Trophoblast cell (in vitro differentiated cells and primary cell): ENCODE results near the gene TOPORS.

Experiments used
- DNase-seq, 2 donors: peaks; one replicate each; pipeline ENCODE4 v3.0.0-alpha.2; 2016
- H2AFZ ChIP-seq: 2 replicates; pipeline ENCODE4 v1.6.1; 2013; ENCODE audit warnings: low read length, moderate library complexity, mild to moderate bottlenecking; ENCODE audit not compliant: insufficient read depth, poor library complexity
- H2AK5ac ChIP-seq: 2 replicates; pipeline ENCODE4 v1.6.1; 2013; ENCODE audit warnings: mild to moderate bottlenecking, low read length
- H2BK120ac ChIP-seq: 2 replicates; pipeline ENCODE4 v1.6.1; 2013; ENCODE audit warnings: low read length, mild to moderate bottlenecking, moderate library complexity; ENCODE audit not compliant: insufficient read depth, poor library complexity
- H2BK12ac ChIP-seq: 2 replicates; pipeline ENCODE4 v1.6.1; 2013; ENCODE audit warnings: mild to moderate bottlenecking, low read length, moderate library complexity
- H2BK5ac ChIP-seq: 2 replicates; pipeline ENCODE4 v1.6.1; 2013; ENCODE audit warnings: low read length, low read depth, moderate library complexity, mild to moderate bottlenecking; ENCODE audit not compliant: poor library complexity
- H3K14ac ChIP-seq: 2 replicates; pipeline ENCODE4 v1.6.1; 2013; ENCODE audit warnings: mild to moderate bottlenecking, low read length
- H3K18ac ChIP-seq: 2 replicates; pipeline ENCODE4 v1.6.1; 2013; ENCODE audit warnings: mild to moderate bottlenecking, low read length
- H3K23ac ChIP-seq: 2 replicates; pipeline ENCODE4 v1.6.1; 2013; ENCODE audit warnings: low read length
- H3K27ac ChIP-seq: 2 replicates; pipeline ENCODE4 v1.5.1; 2013; ENCODE audit warnings: low read depth, mild to moderate bottlenecking, inconsistent platforms, low read length, moderate library complexity
- H3K27me3 ChIP-seq: 2 replicates; pipeline ENCODE4 v1.6.1; 2013; ENCODE audit warnings: inconsistent platforms, mild to moderate bottlenecking, low read length, moderate library complexity; ENCODE audit not compliant: insufficient read depth
- H3K36me3 ChIP-seq, 2 experiments: 1 replicate in 1 of 2; 2 replicates in 1 of 2; pipeline ENCODE4 v1.6.1; 2013; ENCODE audit warnings: low read length in 2 of 2, mild to moderate bottlenecking in 2 of 2, moderate library complexity in 1 of 2; ENCODE audit not compliant: insufficient read depth in 2 of 2, control insufficient read depth in 1 of 2
- H3K4ac ChIP-seq: 2 replicates; pipeline ENCODE4 v1.6.1; 2013; ENCODE audit warnings: low read depth, mild to moderate bottlenecking, low read length, moderate library complexity
- H3K4me1 ChIP-seq, 2 experiments: 1 replicate in 1 of 2; 2 replicates in 1 of 2; pipeline ENCODE4 v1.6.1; 2013; ENCODE audit warnings: low read length in 2 of 2, mild to moderate bottlenecking in 2 of 2, moderate library complexity in 1 of 2; ENCODE audit not compliant: insufficient read depth in 2 of 2, control insufficient read depth in 1 of 2
- H3K4me2 ChIP-seq: 2 replicates; pipeline ENCODE4 v1.6.1; 2013; ENCODE audit warnings: inconsistent platforms, mild to moderate bottlenecking, low read length, moderate library complexity
- H3K4me3 ChIP-seq: 2 replicates; pipeline ENCODE4 v1.5.1; 2013; ENCODE audit warnings: mild to moderate bottlenecking, low read depth, low read length, inconsistent platforms
- H3K79me1 ChIP-seq: one replicate; pipeline ENCODE4 v1.6.1; 2013; ENCODE audit warnings: low read length
- H3K79me2 ChIP-seq: 2 replicates; pipeline ENCODE4 v1.6.1; 2013; ENCODE audit warnings: low read length, mild to moderate bottlenecking; ENCODE audit not compliant: control insufficient read depth, insufficient read depth, poor library complexity
- H3K9ac ChIP-seq: 2 replicates; pipeline ENCODE4 v1.6.1; 2013; ENCODE audit warnings: mild to moderate bottlenecking, low read length
- H3K9me3 ChIP-seq: 2 replicates; pipeline ENCODE4 v1.6.1; 2013; ENCODE audit warnings: low read depth, mild to moderate bottlenecking, control low read depth, inconsistent platforms, low read length; ENCODE audit not compliant: insufficient read depth
- H4K12ac ChIP-seq: 2 replicates; pipeline ENCODE4 v1.6.1; 2013; ENCODE audit warnings: low read depth, mild to moderate bottlenecking, low read length, moderate library complexity
- H4K8ac ChIP-seq: 2 replicates; pipeline ENCODE4 v1.6.1; 2013; ENCODE audit warnings: low read depth, mild to moderate bottlenecking, low read length, moderate library complexity
- H4K91ac ChIP-seq: one replicate; pipeline ENCODE4 v1.6.1; 2013; ENCODE audit warnings: low read depth, mild to moderate bottlenecking, low read length, moderate library complexity
- WGBS: extraction: QIAGEN DNeasy Blood & Tissue Kit; methylation state at CpG from one replicate; pipeline ENCODE4 v1.1.7; 2013; ENCODE audit warnings: missing lambda C conversion rate; ENCODE audit not compliant: insufficient read length, insufficient coverage; ENCODE audit errors: extremely low coverage; 5-methylcytosine and 5-hydroxymethylcytosine counted together

The TOPORS gene

DNA sequence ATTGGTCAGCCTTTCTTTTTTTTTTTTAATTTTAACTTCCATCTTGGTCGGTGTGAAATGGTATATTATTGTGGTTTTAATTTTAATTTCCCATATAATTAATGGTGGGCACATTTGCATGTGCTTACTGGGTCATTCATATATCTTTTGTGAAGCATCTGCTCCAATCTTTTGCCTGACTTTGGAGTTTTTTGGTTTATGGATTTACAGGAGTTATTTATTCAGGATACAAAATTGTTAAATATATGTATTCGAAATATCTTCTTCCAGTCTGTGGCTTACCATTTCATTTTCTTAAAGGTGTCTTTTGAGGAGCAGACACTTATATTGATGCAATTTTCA, 25.7 kb downstream of the TOPORS start:
- no peak overlapping the region for H4K8ac ChIP-seq
- H3K4me2 ChIP-seq, result peak overlapping the region; percentile 73
- H3K79me2 ChIP-seq, result no peaks in the 10 kb centered on the region
- no peak overlapping the region for H3K4ac ChIP-seq
- H3K4me1 ChIP-seq, result peaks cover 4 to 7% of the 10 kb centered on the region in 2 experiments
- no peak for DNase-seq
- H2AK5ac ChIP-seq, result no peak overlapping the region
- no peak overlapping the region for H3K9ac ChIP-seq
- no peaks in the 10 kb centered on the region for H3K79me1 ChIP-seq
- H2BK120ac ChIP-seq, result no peak overlapping the region
- H3K4me3 ChIP-seq, result no peak overlapping the region
- no peak overlapping the region for H3K27ac ChIP-seq
- H3K9me3 ChIP-seq, result no peaks in the 10 kb centered on the region
- no peaks in the 10 kb centered on the region for H3K27me3 ChIP-seq
- H3K14ac ChIP-seq, result no peak overlapping the region
- H3K18ac ChIP-seq, result no peak overlapping the region
- H2AFZ ChIP-seq, result no peak overlapping the region
- no peak overlapping the region for H2BK12ac ChIP-seq
- no peaks in the 10 kb centered on the region for H3K36me3 ChIP-seq
- H2BK5ac ChIP-seq, result no peak overlapping the region
- H3K23ac ChIP-seq, result no peak overlapping the region
- H4K91ac ChIP-seq, result no peak overlapping the region
- no peak overlapping the region for H4K12ac ChIP-seq
- no CpG with 5 or more reads among the region's 2 CpGs for WGBS

DNA sequence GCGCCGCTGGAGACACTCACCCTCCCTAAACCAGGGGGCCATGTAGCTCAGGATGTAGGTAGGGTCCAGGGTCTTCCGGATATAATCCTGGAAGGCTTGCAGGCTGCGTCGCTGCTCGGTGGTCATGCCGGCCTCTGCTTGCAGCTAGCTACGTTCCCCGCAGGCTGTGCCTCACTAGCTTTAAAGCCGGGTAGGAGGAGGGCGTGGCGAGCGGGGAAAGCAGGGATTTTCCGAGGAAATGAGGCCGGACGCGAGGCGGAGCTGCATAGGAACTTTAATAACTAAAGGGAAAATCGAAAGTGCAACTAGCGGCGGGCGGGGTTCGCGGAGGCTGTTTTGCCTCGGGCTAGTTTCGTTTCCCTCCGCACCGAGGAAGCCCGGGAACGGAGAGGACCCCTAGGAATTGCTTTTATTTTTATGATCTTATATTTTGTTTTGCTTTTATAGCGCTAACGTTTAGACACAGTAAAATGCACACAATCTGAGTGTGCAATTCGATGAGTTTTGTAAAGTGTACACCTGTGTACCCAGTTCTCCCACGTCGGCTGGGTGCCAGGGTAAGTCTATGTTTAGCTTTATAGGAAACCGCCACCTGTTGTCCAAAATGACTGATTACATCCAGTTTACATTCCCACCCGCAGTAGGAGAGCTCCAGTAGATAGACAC, 26.2 kb downstream of the TOPORS start, which contains the start of gene RIGI:
TSS of gene RIGI (minus strand) at position 156 of the 666 bp plus-strand sequence. CDS start at position 126, 30 bp downstream.
- no peak within 1 kb of the TSS for H2BK5ac ChIP-seq
- H3K23ac ChIP-seq, result no peak within 1 kb of the TSS
- DNase-seq, result peak; percentile 97 to 98
- peak within 1 kb of the TSS; percentile 73 for H3K4me3 ChIP-seq
- H3K9me3 ChIP-seq, result no peaks in the 10 kb centered on the region
- H2BK12ac ChIP-seq, result no peak within 1 kb of the TSS
- peak within 1 kb of the TSS; percentile 2 for H4K8ac ChIP-seq
- H4K12ac ChIP-seq, result no peak within 1 kb of the TSS
- H3K4ac ChIP-seq, result no peak within 1 kb of the TSS
- H2AFZ ChIP-seq, result peak within 1 kb of the TSS; percentile 30
- H3K36me3 ChIP-seq, result no peaks in the 10 kb centered on the region
- H2AK5ac ChIP-seq, result no peak within 1 kb of the TSS
- no peaks in the 10 kb centered on the region for H3K79me2 ChIP-seq
- peak within 1 kb of the TSS; percentile 13 for H3K27ac ChIP-seq
- no peak within 1 kb of the TSS for H2BK120ac ChIP-seq
- H3K14ac ChIP-seq, result no peak within 1 kb of the TSS
- no peak within 1 kb of the TSS for H3K9ac ChIP-seq
- peaks cover 4 to 7% of the 10 kb centered on the region in 2 experiments for H3K4me1 ChIP-seq
- no CpG with 5 or more reads among the region's 37 CpGs for WGBS
- H4K91ac ChIP-seq, result no peak within 1 kb of the TSS
- no peaks in the 10 kb centered on the region for H3K79me1 ChIP-seq
- H3K18ac ChIP-seq, result no peak within 1 kb of the TSS
- H3K27me3 ChIP-seq, result no peaks in the 10 kb centered on the region
- H3K4me2 ChIP-seq, result peak within 1 kb of the TSS; percentile 73

DNA sequence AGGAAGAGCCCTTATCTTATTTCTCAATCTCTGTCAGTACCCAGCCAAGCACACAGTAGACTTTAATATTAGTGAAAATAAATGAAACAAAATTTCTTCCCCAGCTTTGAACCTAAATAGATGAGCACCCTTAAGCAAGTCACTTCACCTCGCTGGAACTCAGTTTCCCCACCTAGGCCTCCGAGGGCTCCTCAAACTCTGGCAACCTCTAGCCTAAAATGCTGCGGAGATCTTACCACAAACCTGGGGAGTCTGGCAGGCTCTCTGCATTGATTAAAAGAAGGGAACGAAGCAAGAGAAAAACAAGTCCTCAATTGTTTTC, 26.7 kb downstream of the TOPORS start:
- no peak overlapping the region for H3K23ac ChIP-seq
- H3K4ac ChIP-seq, result no peak overlapping the region
- H3K14ac ChIP-seq, result no peak overlapping the region
- H2AFZ ChIP-seq, result peak overlapping the region; percentile 30
- no peak overlapping the region for H4K8ac ChIP-seq
- H3K27me3 ChIP-seq, result no peaks in the 10 kb centered on the region
- peak overlapping the region; percentile 73 for H3K4me3 ChIP-seq
- H3K36me3 ChIP-seq, result no peaks in the 10 kb centered on the region
- H3K4me2 ChIP-seq, result peak overlapping the region; percentile 73
- H2BK5ac ChIP-seq, result no peak overlapping the region
- H3K79me2 ChIP-seq, result no peaks in the 10 kb centered on the region
- no peak overlapping the region for H2BK12ac ChIP-seq
- no peak overlapping the region for H2BK120ac ChIP-seq
- no peaks in the 10 kb centered on the region for H3K79me1 ChIP-seq
- H3K9ac ChIP-seq, result no peak overlapping the region
- no CpG with 5 or more reads among the region's 4 CpGs for WGBS
- no peak for DNase-seq
- H3K4me1 ChIP-seq, result peaks cover 4 to 7% of the 10 kb centered on the region in 2 experiments
- no peak overlapping the region for H4K12ac ChIP-seq
- H3K18ac ChIP-seq, result no peak overlapping the region
- H2AK5ac ChIP-seq, result no peak overlapping the region
- no peak overlapping the region for H4K91ac ChIP-seq
- H3K9me3 ChIP-seq, result no peaks in the 10 kb centered on the region
- H3K27ac ChIP-seq, result peak overlapping the region; percentile 13

DNA sequence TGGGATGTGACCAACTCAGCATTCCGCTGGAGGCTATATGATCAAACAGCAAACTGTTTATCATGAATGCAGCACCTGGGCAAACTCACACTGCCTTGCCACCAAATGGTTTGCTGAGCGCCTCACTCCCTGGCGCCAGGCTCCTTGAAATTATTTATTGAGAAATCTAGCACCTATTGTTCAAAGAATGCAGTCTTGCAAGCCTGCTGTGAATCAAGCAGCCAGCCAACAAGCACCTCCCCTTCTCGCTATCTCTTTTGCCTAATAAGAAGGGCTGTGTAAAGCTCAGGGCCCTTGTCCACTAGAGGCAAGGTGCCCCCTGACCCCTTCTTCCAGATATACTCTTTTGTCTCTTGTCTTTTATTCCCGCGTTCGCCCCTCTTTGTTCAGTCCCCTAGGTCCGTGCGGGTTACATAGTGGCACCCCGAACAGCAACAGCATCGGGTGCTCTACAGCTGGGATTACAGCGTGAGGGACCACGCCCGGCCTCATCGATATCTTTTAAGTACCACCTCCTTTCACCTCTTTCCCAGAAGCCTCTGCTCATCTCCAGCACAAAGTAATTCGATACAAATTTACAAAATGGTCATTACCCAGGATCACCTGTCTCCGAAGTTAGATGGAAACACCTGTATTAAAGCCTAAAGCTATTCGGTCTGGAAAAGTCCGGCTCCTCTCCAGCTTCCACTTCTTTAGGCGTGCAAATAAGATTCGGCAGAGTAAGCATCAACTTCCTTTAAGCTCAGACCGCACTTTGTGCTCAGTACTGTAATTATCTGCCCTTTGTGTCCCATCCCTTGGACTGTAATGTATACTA, 27.3 kb downstream of the TOPORS start:
- Histone ChIP-seq H3K27ac (no peak overlapping the region), H4K8ac (no peak overlapping the region), H3K9ac (no peak overlapping the region), H3K4me3 (no peak overlapping the region), H3K4ac (no peak overlapping the region), H2BK120ac (no peak overlapping the region), H2BK12ac (no peak overlapping the region), H3K14ac (no peak overlapping the region), H3K18ac (no peak overlapping the region), H4K91ac (no peak overlapping the region), H3K79me2 (no peaks in the 10 kb centered on the region), H3K4me2 (peak overlapping the region; percentile 38), H4K12ac (no peak overlapping the region), H3K9me3 (no peaks in the 10 kb centered on the region), H3K79me1 (no peaks in the 10 kb centered on the region), H2AK5ac (peak overlapping the region; percentile 11), H3K36me3 (no peaks in the 10 kb centered on the region), H3K27me3 (no peaks in the 10 kb centered on the region), H3K23ac (no peak overlapping the region), H2BK5ac (no peak overlapping the region), H3K4me1 (peaks cover 4 to 7% of the 10 kb centered on the region in 2 experiments), H2AFZ (no peak overlapping the region)
- DNase-seq, result peak; percentile 82 to 86
- no CpG with 5 or more reads among the region's 22 CpGs for WGBS
